DMS79 (cell line): ENCODE results near the gene TRIM28.

Experiments
- DNase-seq: peaks from one replicate; lab custom pipeline; 2025; lab: John Stamatoyannopoulos, UW

The TRIM28 gene

GRCh38 chr19:58549664-58550361 lies 5.9 kb downstream of the TRIM28 start:
- no peak for DNase-seq

GRCh38 chr19:58550362-58551122 lies 6.7 kb downstream of the TRIM28 start:
- DNase-seq: no peak

GRCh38 chr19:58551123-58551497 lies 7.2 kb downstream of the TRIM28 start:
- DNase-seq: no peak

GRCh38 chr19:58551577-58552471 lies 8.0 kb downstream of the TRIM28 start:
- no peak for DNase-seq

GRCh38 chr19:58552655-58553054 lies 8.8 kb downstream of the TRIM28 start:
- DNase-seq: no peak

GRCh38 chr19:58553799-58554493 lies 10.1 kb downstream of the TRIM28 start:
- no peak for DNase-seq

- no peak for DNase-seq
Observed at GRCh38 chr19:58554494-58555368, 10.9 kb downstream of the TRIM28 start, which contains the start of gene CHMP2A. Gene CHMP2A, minus strand, starts transcription at chr19:58555105. Its CDS starts 893 bp downstream, at chr19:58554212.

- DNase-seq: no peak
Observed at GRCh38 chr19:58555369-58555885, 11.6 kb downstream of the TRIM28 start.

GRCh38 chr19:58555920-58556621 lies 12.2 kb downstream of the TRIM28 start:
- no peak for DNase-seq

- DNase-seq: no peak
Observed at GRCh38 chr19:58556622-58557220, 12.9 kb downstream of the TRIM28 start.

GRCh38 chr19:58557221-58558065 lies 13.6 kb downstream of the TRIM28 start:
- DNase-seq: no peak

- DNase-seq: no peak
Observed at GRCh38 chr19:58558066-58558622, 14.3 kb downstream of the TRIM28 start, which contains the start of gene UBE2M. Gene UBE2M, minus strand, starts transcription at chr19:58558611. Its CDS starts 230 bp downstream, at chr19:58558381.

GRCh38 chr19:58558623-58559274 lies 14.9 kb downstream of the TRIM28 start:
- DNase-seq: no peak

GRCh38 chr19:58559275-58560006 lies 15.6 kb downstream of the TRIM28 start:
- DNase-seq: no peak

GRCh38 chr19:58560007-58560887 lies 16.4 kb downstream of the TRIM28 start:
- DNase-seq: no peak

GRCh38 chr19:58560921-58561320 lies 17.1 kb downstream of the TRIM28 start:
- no peak for DNase-seq
